ENCODE measurements around the gene PNPLA1. TPM values are rescaled to one million over a fixed set of nuclear protein-coding genes. Genes with fewer than 3 reads are reported as not detected.

The PNPLA1 gene
- total RNA-seq, 1 donor = under 0.01 TPM

DNA sequence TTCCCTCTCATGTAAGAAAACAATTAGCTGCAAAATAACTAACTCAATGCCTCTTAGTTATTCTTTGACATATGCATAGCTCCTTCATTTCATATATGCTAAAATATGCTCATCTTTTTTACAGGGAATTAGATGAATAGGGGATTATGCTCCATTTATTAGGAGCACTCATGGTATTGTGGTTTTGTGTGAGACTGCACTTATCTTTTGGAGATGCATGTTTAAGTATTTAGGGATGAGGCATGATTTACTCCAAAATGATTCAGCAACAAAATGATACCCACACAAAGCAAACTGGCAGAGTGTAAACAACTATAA lies 58.0 kb downstream of the PNPLA1 start:
- Histone ChIP-seq H3K4me2 (ENCODE audit: insufficient read depth, low read length) (no peak overlapping the region), H4K20me1 (ENCODE audit: insufficient read depth, low read length) (no peaks in the 10 kb centered on the region), H3K27ac (ENCODE audit: low read depth, low read length) (no peak overlapping the region), H2AFZ (ENCODE audit: low read length) (no peak overlapping the region), H3K36me3 (ENCODE audit: insufficient read depth, low read length) (no peaks in the 10 kb centered on the region), H3K27me3 (ENCODE audit: insufficient read depth, low read length) (peaks cover 45% of the 10 kb centered on the region), H3K79me2 (ENCODE audit: insufficient read depth, low read length) (no peaks in the 10 kb centered on the region), H3K4me3 (ENCODE audit: insufficient read depth, low read length) (no peak overlapping the region), H3K9me3 (ENCODE audit: low read depth, low read length) (no peaks in the 10 kb centered on the region), H3K4me1 (ENCODE audit: insufficient read depth, low read length) (no peaks in the 10 kb centered on the region)
- TF ChIP-seq CTCF (IDR thresholded peaks at IDR 0.05; ENCODE audit: extremely low read depth, low read depth, low read length) = no peak
- DNase-seq (ENCODE audit: insufficient read length, low spot score, missing footprints) = no peak

DNA sequence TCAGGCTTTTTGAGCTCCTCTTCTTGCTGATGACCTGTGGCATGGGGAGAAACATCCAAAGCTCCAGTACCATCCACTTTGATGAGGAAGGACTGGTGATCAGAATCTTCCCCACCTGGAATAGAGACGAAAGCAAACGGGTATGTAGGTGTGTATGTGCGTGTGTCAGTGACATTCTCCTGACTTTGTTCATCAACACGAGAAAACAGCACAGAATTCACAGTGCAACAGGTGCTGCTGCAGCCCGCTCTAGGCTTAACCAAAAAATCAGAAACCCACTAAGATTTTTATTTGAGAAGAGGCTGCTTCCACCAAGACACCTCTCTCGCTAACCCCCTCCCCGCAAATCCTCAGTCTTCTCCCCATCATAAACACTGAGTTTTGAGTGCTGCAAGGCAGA lies 58.7 kb downstream of the PNPLA1 start:
- no peak overlapping the region for H3K27ac ChIP-seq (ENCODE audit: low read depth, low read length)
- no peak overlapping the region for H2AFZ ChIP-seq (ENCODE audit: low read length)
- H3K27me3 ChIP-seq (ENCODE audit: insufficient read depth, low read length) = peaks cover 53% of the 10 kb centered on the region
- H3K4me3 ChIP-seq (ENCODE audit: insufficient read depth, low read length) = no peak overlapping the region
- no peak for DNase-seq (ENCODE audit: insufficient read length, low spot score, missing footprints)
- no peaks in the 10 kb centered on the region for H3K36me3 ChIP-seq (ENCODE audit: insufficient read depth, low read length)
- no peaks in the 10 kb centered on the region for H3K9me3 ChIP-seq (ENCODE audit: low read depth, low read length)
- no peak overlapping the region for H3K4me2 ChIP-seq (ENCODE audit: insufficient read depth, low read length)
- H3K4me1 ChIP-seq (ENCODE audit: insufficient read depth, low read length) = no peaks in the 10 kb centered on the region
- H3K79me2 ChIP-seq (ENCODE audit: insufficient read depth, low read length) = no peaks in the 10 kb centered on the region
- no peak for TF ChIP-seq CTCF (IDR thresholded peaks at IDR 0.05; ENCODE audit: extremely low read depth, low read depth, low read length)
- no peaks in the 10 kb centered on the region for H4K20me1 ChIP-seq (ENCODE audit: insufficient read depth, low read length)

- no peak for TF ChIP-seq CTCF (IDR thresholded peaks at IDR 0.05; ENCODE audit: extremely low read depth, low read depth, low read length)
- no peaks in the 10 kb centered on the region for H3K9me3 ChIP-seq (ENCODE audit: low read depth, low read length)
- peaks cover 65% of the 10 kb centered on the region for H3K27me3 ChIP-seq (ENCODE audit: insufficient read depth, low read length)
- no peaks in the 10 kb centered on the region for H3K4me1 ChIP-seq (ENCODE audit: insufficient read depth, low read length)
- no peak overlapping the region for H3K27ac ChIP-seq (ENCODE audit: low read depth, low read length)
- H4K20me1 ChIP-seq (ENCODE audit: insufficient read depth, low read length) = no peaks in the 10 kb centered on the region
- no peaks in the 10 kb centered on the region for H3K36me3 ChIP-seq (ENCODE audit: insufficient read depth, low read length)
- H2AFZ ChIP-seq (ENCODE audit: low read length) = no peak overlapping the region
- H3K79me2 ChIP-seq (ENCODE audit: insufficient read depth, low read length) = no peaks in the 10 kb centered on the region
- no peak overlapping the region for H3K4me3 ChIP-seq (ENCODE audit: insufficient read depth, low read length)
- DNase-seq (ENCODE audit: insufficient read length, low spot score, missing footprints) = no peak
- no peak overlapping the region for H3K4me2 ChIP-seq (ENCODE audit: insufficient read depth, low read length)
Measured at GRCh38 chr6:36329798-36330291, 60.0 kb downstream of the PNPLA1 start.

- H4K20me1 ChIP-seq (ENCODE audit: insufficient read depth, low read length) = no peaks in the 10 kb centered on the region
- H3K79me2 ChIP-seq (ENCODE audit: insufficient read depth, low read length) = no peaks in the 10 kb centered on the region
- H3K27me3 ChIP-seq (ENCODE audit: insufficient read depth, low read length) = peaks cover 70% of the 10 kb centered on the region
- H3K27ac ChIP-seq (ENCODE audit: low read depth, low read length) = no peak overlapping the region
- no peaks in the 10 kb centered on the region for H3K9me3 ChIP-seq (ENCODE audit: low read depth, low read length)
- H3K36me3 ChIP-seq (ENCODE audit: insufficient read depth, low read length) = no peaks in the 10 kb centered on the region
- no peak overlapping the region for H3K4me2 ChIP-seq (ENCODE audit: insufficient read depth, low read length)
- H2AFZ ChIP-seq (ENCODE audit: low read length) = no peak overlapping the region
- DNase-seq (ENCODE audit: insufficient read length, low spot score, missing footprints) = no peak
- no peaks in the 10 kb centered on the region for H3K4me1 ChIP-seq (ENCODE audit: insufficient read depth, low read length)
- TF ChIP-seq CTCF (IDR thresholded peaks at IDR 0.05; ENCODE audit: extremely low read depth, low read depth, low read length) = no peak
- no peak overlapping the region for H3K4me3 ChIP-seq (ENCODE audit: insufficient read depth, low read length)
Measured at GRCh38 chr6:36330366-36330765, 60.5 kb downstream of the PNPLA1 start.
